PC-3 (cell line): ENCODE data around the gene SEMA5A.

Experiments
- CTCF ChIP-seq: fragments of 300-600 bp; sonication (generic); conservative IDR thresholded peaks from 2 replicates; pipeline ENCODE4 v1.5.1; 2017; ENCODE audit warnings: antibody characterized with exemption, low read depth, mild to moderate bottlenecking, low read length
- EZH2 ChIP-seq: fragments of 300-600 bp; sonication (generic); IDR thresholded peaks from one replicate; pipeline ENCODE4 v1.6.1; 2017; ENCODE audit warnings: antibody characterized with exemption, mild to moderate bottlenecking, low read length; ENCODE audit not compliant: unreplicated experiment

- TF ChIP-seq CTCF (no peak), EZH2 (no peak)
These were observed 126.1 kb downstream of the SEMA5A start for GRCh38 chr5:9419794-9420193.
